ENCODE results near the gene BPIFB6.

Gene BPIFB6

DNA sequence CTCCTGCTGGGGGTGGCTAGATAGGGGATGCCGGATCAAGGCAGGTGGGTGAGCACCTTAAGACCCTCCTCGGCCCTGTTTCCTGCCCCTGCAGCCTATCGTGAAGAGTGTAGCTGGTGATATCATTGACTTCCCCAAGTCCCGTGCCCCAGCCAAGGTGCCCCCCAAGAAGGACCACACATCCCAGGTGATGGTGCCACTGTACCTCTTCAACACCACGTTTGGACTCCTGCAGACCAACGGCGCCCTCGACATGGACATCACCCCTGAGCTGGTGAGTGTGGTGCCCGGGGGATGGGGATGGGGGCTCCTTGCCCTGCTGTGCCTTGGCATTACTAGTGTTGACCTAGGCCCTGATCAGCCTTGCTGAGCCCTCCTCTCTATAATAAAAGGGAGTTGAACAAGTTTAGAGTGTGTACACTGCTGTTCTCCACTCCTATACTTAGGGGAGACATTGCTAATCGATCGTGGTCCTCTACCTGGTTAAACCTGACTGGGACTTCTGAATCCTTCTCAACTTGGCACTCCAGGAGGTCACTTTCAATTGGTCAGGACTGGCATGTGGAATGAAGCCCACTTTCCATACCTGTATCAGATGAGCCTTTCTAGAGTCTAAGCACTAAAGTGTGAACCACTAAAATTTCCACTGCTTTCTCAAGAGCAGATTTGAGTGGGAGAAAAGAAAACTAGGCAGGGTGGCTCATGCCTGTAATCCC is 33.3 kb downstream of the BPIFB6 start:
- TF ChIP-seq GATA2 (IDR thresholded peaks at IDR 0.05; ENCODE audit: low read depth, low read length) (no peak), GATA3 (IDR thresholded peaks at IDR 0.05; ENCODE audit: low read depth, low read length) (no peak)

DNA sequence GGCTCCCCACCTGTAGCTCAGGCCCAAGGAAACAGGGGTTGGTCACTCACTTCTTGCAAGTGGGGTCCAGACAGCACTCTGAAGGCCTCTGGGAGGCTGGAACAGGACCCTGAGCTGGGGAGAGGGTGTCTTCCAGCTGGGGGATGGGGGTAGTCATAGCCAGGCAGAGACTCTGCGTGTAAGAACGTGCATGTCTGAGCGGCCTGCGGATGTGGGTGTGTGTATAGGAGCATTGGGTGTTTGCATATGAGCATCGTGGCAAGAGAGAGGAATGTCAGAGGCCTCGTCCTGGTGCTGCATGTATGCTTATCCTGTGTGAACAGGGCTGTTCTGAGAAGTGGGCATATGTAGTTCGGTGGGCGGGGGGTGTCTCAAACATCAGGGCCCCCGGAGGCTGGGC is 34.3 kb downstream of the BPIFB6 start:
- no peak for TF ChIP-seq GATA2 (IDR thresholded peaks at IDR 0.05; ENCODE audit: low read depth, low read length)
- no peak for TF ChIP-seq GATA3 (IDR thresholded peaks at IDR 0.05; ENCODE audit: low read depth, low read length)

DNA sequence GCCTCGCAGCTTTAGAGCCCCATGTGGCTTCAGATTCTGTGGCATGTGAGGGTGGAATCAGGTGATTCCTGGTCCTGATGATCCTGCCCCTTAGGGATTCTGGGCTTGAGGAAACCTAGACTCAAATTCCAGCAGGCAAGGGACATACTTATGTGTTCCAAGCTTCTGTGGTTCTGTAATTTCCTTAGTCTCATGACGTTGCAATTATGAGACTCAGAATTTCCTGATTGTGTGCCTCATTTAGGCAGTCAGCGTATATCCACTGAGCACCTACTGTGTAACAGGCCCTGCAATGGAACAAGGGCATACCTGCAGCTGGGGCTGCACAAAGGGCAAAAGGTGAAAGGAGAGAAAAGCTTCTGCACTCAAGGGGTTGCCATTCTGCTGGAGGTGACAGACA is 36.4 kb downstream of the BPIFB6 start:
- TF ChIP-seq GATA2 (IDR thresholded peaks at IDR 0.05; ENCODE audit: low read depth, low read length) (no peak), GATA3 (IDR thresholded peaks at IDR 0.05; ENCODE audit: low read depth, low read length) (no peak)

DNA sequence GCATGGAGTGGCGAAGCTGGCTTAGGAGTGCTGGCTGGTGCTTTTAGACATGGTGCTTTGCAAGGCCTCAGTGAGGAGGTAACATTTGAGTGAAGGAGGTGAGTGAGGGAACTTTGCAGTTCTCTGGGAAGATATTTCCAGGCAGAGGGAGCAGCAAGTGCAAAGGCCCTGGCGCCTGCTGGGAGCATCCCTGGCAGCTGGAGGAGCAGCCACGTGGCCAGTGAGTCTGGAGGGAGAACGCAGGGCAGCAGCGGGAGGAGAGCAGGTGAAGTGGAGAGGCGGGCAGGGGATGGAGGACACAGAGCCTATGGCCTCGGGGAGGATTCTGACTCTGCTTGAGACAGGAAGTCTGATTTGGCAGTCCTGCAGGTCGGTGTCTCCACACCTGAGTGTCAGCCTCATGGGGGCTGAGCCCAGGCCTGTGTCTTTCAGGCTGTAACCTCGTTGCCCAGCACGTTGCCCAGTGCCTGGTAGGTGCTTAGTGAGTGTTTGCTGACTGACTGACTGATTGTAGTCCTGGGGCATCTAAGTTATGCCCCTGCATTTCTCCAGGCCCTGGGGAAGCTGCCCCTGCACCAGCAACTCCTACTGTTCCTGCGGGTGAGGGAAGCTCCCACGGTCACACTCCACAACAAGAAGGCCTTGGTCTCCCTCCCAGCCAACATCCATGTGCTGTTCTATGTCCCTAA is 36.9 kb downstream of the BPIFB6 start:
- TF ChIP-seq GATA2 (IDR thresholded peaks at IDR 0.05; ENCODE audit: low read depth, low read length) (no peak), GATA3 (IDR thresholded peaks at IDR 0.05; ENCODE audit: low read depth, low read length) (no peak)

DNA sequence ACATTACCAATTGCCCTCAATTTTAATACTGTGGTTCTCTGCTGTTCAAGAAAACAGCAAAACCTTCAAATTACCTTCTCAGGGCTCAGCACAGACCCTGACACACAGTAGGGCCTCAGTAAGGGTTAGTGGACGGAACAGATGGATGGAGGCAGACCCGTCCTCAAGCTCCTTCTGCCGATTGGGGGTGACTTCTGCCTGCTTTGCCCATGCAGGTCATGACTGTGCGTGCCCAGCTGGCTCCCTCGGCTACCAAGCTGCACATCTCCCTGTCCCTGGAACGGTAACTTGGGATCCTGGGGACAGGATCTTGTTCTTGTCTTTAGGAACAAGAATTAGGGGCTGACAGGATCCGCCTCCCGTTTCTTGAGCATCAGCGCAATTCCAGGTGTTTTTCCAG is 38.2 kb downstream of the BPIFB6 start:
- TF ChIP-seq GATA2 (IDR thresholded peaks at IDR 0.05; ENCODE audit: low read depth, low read length) (no peak), GATA3 (IDR thresholded peaks at IDR 0.05; ENCODE audit: low read depth, low read length) (no peak)

DNA sequence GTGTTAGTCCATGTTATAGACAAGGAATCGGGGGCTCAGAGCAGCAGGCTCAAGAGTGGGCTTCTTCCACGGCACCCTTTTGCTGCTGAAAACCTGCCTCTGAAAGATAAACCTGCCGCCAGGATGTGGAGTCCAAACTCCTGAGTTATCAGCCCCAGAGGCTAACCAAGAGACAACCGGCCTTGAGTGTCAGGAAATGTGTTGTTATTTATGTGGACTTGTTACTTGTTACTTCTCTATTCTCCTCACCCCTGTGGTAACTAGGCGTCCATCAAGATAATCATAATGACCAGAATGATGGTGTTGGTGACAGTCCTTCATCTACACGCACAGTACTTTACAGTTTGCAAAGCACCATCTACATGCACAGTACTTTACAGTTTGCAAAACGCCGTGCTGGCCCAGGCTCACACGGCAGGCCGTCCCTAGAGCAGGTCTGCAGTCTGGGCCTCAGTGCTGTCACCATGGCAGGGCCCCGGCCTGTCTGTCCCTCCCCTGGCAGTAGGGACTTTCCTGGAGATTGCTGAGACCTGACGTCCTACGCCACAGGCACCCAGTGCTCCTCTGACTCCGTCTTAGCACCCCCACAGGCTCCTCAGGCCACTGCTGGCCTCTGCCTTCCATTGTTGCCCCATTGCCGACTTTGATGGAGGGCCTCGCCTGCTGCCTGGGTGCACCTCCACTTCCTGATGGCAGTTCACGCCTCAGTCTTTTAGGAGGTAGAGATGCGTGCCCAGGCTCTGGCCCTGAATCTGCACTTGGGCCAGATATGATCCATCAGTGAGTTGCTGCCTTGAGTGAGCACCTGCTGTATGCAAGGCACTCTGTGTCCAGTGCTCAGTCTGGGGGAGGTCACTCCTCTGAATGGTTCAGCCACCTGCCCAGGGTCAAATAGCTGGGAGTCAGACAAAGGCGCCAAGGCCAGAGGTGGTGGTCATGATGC is 38.9 kb downstream of the BPIFB6 start:
- TF ChIP-seq GATA2 (IDR thresholded peaks at IDR 0.05; ENCODE audit: low read depth, low read length) (no peak), GATA3 (IDR thresholded peaks at IDR 0.05; ENCODE audit: low read depth, low read length) (no peak)

DNA sequence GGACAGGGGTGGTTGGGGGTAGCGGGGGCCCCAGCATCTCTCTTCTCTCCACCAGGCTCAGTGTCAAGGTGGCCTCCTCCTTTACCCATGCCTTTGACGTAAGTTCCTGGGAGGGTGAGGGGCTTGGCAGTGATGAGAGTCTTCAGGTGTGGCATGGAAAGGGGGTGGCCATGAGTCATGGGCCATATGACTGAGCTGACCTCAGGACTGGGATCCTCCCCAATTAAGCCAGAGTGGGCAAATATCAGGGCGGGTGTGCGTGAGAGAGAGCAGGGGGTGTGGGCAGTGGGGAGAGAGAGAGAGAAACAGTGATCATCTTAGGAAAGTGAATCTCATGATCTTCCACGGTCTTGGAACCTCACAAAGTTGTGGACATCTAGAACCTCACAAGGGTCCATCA is 39.8 kb downstream of the BPIFB6 start:
- TF ChIP-seq GATA2 (IDR thresholded peaks at IDR 0.05; ENCODE audit: low read depth, low read length) (no peak), GATA3 (IDR thresholded peaks at IDR 0.05; ENCODE audit: low read depth, low read length) (no peak)

DNA sequence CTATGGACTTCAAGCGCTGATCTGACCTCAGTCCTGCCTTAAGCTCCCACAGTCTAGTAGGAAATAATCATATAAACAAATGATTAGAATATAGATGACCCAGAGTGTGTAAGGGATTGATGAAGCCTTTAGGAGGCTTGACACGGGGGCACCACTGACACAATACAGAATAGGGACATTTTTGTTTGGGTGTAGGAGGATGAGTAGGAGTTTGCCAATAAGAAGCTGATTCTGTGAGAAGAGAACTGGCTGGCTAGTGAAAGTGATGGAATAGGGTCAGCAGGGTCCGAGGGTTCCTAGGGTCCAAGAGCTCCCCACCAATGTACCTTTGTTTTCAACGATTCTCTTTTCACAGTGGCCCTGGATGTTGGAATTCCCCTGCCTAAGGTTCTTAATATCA is 40.9 kb downstream of the BPIFB6 start:
- TF ChIP-seq GATA2 (IDR thresholded peaks at IDR 0.05; ENCODE audit: low read depth, low read length) (no peak), GATA3 (IDR thresholded peaks at IDR 0.05; ENCODE audit: low read depth, low read length) (no peak)

DNA sequence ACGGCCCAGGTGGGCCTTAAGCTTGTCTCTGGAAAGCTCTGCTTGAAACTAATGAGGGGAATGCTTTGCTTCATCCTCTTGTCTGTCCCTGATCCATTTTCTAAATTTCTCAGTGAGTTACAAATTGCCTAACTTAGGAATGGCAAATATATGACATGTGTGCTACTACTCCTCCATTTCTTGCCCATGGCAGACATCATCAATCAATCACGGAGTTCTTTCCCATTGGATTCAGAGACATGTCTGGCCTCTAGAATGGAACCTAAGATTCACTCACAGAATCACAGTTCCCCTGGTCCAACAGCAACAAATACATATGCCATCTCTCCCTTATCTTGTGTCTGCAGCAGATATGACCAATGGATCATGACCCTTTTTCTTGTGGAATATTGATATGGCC is 41.4 kb downstream of the BPIFB6 start:
- TF ChIP-seq GATA3 (IDR thresholded peaks at IDR 0.05; ENCODE audit: low read depth, low read length), result no peak
- no peak for TF ChIP-seq GATA2 (IDR thresholded peaks at IDR 0.05; ENCODE audit: low read depth, low read length)

DNA sequence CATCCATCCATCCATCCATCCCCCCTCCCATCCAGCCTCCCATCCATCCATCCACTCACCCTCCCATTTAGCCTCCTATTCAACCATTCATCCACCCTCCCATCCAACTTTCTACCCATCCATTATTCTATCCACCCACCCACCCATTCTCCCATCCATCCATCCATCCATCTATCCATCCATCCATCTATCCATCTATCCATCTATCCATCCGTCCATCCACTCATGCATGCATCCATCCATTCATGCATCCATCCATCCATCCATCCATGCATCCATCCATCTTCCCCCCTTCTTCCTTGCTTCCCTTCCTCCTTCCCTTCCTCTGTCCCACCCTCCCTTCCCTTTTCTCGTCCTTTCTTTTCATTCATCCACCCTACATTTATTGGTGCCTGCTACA is 43.2 kb downstream of the BPIFB6 start:
- TF ChIP-seq GATA2 (IDR thresholded peaks at IDR 0.05; ENCODE audit: low read depth, low read length) (no peak), GATA3 (IDR thresholded peaks at IDR 0.05; ENCODE audit: low read depth, low read length) (no peak)

DNA sequence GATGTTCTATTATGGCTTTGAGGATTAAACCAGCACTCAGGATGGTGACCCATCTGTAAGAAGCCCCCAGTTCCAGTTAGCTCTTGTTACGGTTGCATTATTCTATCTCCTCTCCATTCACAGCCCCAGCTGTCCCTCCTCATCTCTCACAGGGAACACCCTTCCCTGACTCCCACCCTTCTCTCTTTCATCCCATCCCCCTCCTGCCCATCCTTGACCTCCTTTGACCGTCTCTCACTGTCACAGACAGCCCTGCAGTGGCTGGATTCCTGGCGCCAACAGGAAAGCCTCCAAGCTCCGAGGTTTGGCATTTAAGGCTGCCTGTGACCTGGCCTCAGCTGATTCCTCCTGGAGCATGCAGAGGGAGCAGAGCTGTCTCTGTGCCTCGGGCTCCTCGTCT is 43.8 kb downstream of the BPIFB6 start:
- TF ChIP-seq GATA2 (IDR thresholded peaks at IDR 0.05; ENCODE audit: low read depth, low read length), result no peak
- TF ChIP-seq GATA3 (IDR thresholded peaks at IDR 0.05; ENCODE audit: low read depth, low read length), result no peak

DNA sequence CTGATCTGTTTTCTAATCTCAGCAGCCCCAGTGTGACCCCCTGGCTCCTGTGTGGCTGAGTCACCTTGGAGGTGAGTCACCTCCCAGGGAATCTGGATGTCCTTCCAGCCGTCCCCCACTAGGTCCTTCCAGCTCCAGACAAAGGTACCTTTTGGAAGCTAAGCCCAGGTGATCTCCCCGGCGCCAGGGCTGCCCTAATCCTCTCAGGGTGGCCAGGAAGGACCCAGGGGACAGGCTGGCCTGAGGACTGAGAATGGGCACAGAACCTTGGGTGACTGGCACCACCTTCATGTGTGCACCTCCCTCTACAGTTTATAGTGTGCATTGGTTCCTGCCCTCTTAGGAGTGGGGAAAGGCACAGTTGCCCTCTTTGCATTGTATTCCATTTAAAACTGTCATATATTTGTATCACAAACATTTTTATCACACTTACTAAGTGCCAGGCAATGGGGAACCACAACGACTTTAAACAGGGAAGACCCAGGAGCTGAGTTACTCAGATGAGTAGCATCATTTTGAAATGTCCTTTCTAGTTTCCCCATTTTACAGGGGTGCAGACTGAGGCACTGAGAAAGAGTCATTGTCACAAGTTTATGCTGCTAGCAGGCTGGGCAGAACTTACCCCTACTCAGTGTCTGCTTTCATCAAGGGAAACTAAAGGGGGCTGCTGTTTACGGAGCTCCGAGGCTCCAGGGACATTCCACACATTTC is 45.4 kb downstream of the BPIFB6 start:
- TF ChIP-seq GATA2 (IDR thresholded peaks at IDR 0.05; ENCODE audit: low read depth, low read length) (no peak), GATA3 (IDR thresholded peaks at IDR 0.05; ENCODE audit: low read depth, low read length) (no peak)

DNA sequence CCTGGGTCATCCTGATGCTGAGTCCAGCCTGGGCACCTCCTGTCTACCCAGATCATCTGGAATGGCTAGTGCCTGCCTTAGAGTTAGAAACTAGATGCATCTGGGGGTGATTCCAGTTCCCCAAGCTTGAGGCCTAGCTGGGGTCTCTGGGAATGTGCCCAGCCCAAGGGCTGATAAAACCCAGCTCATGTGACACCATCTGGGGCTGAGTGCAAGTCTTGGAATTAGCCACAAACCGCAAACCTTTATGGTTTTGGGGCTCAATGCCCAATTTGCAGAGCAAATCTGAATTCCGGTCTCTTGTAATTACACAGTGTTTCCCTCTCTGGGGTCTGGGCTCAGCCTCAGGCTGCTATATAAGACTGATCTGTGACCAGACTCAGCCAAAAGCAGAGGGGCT is 47.8 kb downstream of the BPIFB6 start, which contains the start of gene BPIFB4:
TSS of gene BPIFB4 (plus strand) at position 385 of the 400 bp plus-strand sequence. CDS start 1,884 bp downstream, outside the sequence.
- TF ChIP-seq GATA3 (IDR thresholded peaks at IDR 0.05; ENCODE audit: low read depth, low read length) (no peak), GATA2 (IDR thresholded peaks at IDR 0.05; ENCODE audit: low read depth, low read length) (no peak)

Data from SH-SY5Y (cell line).